SK-N-SH treated with all-trans-retinoic acid at 6 μM for 48 hours (cell line): ENCODE measurements around the gene DEF6.

Experiments used
- ARNTL ChIP-seq: fragments of 450-650 bp; formaldehyde crosslinking; IDR thresholded peaks from 2 replicates; pipeline ENCODE4 v1.5.0; 2020; ENCODE audit warnings: low read depth, mild to moderate bottlenecking, moderate library complexity, borderline replicate concordance
- BACH2 ChIP-seq: fragments of 250-450 bp; sonication (Bioruptor Pico); IDR thresholded peaks from 2 replicates; pipeline ENCODE4 v1.9.0; 2021; ENCODE audit warnings: mild to moderate bottlenecking, borderline replicate concordance
- CSDC2 ChIP-seq: fragments of 250-450 bp; sonication (Bioruptor Pico); IDR thresholded peaks from 2 replicates; pipeline ENCODE4 v1.5.0; 2020; ENCODE audit warnings: mild to moderate bottlenecking, moderate library complexity
- OSR1 ChIP-seq: fragments of 250-450 bp; sonication (Bioruptor Pico); IDR thresholded peaks from 2 replicates; pipeline ENCODE4 v1.8.0; 2022; ENCODE audit warnings: moderate library complexity, mild to moderate bottlenecking, inconsistent platforms
- SNAI2 ChIP-seq: fragments of 250-450 bp; sonication (Bioruptor Pico); IDR thresholded peaks from 2 replicates; pipeline ENCODE4 v1.5.0; 2020; ENCODE audit warnings: mild to moderate bottlenecking, moderate library complexity
- ZC3H10 ChIP-seq: fragments of 250-450 bp; sonication (Bioruptor Pico); IDR thresholded peaks from 2 replicates; pipeline ENCODE4 v1.5.1; 2021; ENCODE audit warnings: mild to moderate bottlenecking, moderate library complexity
- ZNF70 ChIP-seq: fragments of 450-650 bp; formaldehyde crosslinking; IDR thresholded peaks from 2 replicates; pipeline ENCODE4 v1.5.0; 2020; ENCODE audit warnings: mild to moderate bottlenecking, moderate library complexity
- TF ChIP-seq, protein P1 (sequence below): fragments of 250-450 bp; sonication (Bioruptor Pico); IDR thresholded peaks from 2 replicates; pipeline ENCODE4 v1.8.0; 2020; ENCODE audit warnings: mild to moderate bottlenecking, moderate library complexity, borderline replicate concordance

DNA sequence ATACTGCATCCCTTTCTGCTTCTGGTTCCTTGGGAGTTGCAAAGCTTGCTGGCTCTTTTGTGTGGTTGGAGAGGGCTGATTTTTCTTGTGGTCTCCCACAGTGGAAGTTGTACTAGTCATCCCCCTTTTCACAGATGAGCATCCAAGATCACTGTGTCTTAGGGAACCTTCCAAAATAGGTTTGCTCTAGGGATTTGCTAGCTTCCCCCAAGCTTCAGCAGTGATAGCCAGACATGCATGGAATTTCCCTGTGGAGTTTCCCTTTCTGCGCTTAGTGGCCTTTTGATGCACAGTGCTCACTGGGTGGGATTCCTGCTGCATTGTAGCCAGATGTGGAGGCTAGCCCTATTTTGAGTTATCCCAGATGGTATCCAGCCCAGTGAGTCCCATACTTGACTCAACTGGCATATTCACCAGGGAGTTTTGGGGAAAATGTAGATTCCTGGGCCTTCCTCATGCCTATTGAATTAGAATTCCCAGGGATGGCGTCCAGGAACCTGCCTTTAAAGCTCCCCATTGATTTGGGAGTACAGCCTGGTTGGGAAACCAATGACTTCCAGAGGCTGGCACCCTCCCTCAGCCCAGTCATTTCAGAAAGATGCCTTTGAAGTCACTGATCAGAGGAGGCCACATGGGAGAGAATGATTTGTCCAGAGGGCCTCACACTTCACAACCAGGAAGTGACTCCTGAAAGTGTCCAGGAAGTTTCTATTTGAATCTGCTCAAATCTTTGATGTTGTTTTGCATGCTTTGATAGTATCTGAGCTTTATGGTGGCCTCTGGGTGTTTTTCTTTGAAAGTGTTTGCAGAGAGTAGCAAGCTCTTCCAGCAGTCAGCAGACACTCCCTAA lies 70.6 kb downstream of the DEF6 start:
- TF ChIP-seq ZNF70 (CRISPR knock-in tag) = no peak
- no peak for TF ChIP-seq ARNTL (CRISPR knock-in tag)
- TF ChIP-seq, protein P1, sequence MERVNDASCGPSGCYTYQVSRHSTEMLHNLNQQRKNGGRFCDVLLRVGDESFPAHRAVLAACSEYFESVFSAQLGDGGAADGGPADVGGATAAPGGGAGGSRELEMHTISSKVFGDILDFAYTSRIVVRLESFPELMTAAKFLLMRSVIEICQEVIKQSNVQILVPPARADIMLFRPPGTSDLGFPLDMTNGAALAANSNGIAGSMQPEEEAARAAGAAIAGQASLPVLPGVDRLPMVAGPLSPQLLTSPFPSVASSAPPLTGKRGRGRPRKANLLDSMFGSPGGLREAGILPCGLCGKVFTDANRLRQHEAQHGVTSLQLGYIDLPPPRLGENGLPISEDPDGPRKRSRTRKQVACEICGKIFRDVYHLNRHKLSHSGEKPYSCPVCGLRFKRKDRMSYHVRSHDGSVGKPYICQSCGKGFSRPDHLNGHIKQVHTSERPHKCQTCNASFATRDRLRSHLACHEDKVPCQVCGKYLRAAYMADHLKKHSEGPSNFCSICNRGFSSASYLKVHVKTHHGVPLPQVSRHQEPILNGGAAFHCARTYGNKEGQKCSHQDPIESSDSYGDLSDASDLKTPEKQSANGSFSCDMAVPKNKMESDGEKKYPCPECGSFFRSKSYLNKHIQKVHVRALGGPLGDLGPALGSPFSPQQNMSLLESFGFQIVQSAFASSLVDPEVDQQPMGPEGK = no peak
- TF ChIP-seq BACH2 (CRISPR knock-in tag) = no peak
- TF ChIP-seq OSR1 = no peak
- TF ChIP-seq CSDC2 (CRISPR knock-in tag) = no peak
- TF ChIP-seq ZC3H10 (CRISPR knock-in tag) = no peak
- no peak for TF ChIP-seq SNAI2 (CRISPR knock-in tag)
